Measurements from ENCODE around the gene ASAP2.

- TF ChIP-seq CTCF (conservative IDR thresholded peaks at IDR 0.05; ENCODE audit: low read length) (no peak), EZH2phosphoT487 (IDR thresholded peaks at IDR 0.05; ENCODE audit: borderline replicate concordance, low read depth, low read length) (no peak)
These were observed 157.8 kb downstream of the ASAP2 start for GRCh38 chr2:9364373-9364772.
